ENCODE results near the gene ANKRD22.

DNA sequence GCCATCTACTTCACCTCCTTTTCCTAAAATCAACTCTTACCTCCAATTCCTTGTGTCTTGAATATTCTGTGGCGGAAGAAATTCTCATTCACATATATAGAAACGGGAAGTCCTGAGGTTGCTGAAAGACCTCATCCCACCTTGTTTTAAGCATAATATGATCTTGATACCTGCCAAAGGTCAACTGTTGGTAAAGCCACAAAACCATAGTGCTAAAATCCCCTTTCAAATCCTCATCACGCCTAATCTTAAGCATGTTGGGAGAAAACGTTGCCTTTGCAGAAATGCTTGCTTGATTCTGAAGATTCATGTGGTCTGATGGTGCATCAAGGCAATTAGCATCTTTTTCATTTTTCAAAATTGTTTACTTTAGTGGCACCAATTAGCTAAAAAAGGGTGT, 8.5 kb downstream of the ANKRD22 start:
- TF ChIP-seq, protein P1, sequence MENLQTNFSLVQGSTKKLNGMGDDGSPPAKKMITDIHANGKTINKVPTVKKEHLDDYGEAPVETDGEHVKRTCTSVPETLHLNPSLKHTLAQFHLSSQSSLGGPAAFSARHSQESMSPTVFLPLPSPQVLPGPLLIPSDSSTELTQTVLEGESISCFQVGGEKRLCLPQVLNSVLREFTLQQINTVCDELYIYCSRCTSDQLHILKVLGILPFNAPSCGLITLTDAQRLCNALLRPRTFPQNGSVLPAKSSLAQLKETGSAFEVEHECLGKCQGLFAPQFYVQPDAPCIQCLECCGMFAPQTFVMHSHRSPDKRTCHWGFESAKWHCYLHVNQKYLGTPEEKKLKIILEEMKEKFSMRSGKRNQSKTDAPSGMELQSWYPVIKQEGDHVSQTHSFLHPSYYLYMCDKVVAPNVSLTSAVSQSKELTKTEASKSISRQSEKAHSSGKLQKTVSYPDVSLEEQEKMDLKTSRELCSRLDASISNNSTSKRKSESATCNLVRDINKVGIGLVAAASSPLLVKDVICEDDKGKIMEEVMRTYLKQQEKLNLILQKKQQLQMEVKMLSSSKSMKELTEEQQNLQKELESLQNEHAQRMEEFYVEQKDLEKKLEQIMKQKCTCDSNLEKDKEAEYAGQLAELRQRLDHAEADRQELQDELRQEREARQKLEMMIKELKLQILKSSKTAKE (IDR thresholded peaks at IDR 0.05; ENCODE audit: low read depth, poor library complexity, severe bottlenecking), result no peak
- TF ChIP-seq TBL1XR1 (IDR thresholded peaks at IDR 0.05; ENCODE audit: low read depth, low read length) (no peak), TAF1 (IDR thresholded peaks at IDR 0.05; ENCODE audit: borderline replicate concordance, low read depth, low read length) (no peak), NRF1 (conservative IDR thresholded peaks at IDR 0.05; ENCODE audit: low read depth, low read length) (no peak), EZH2 (IDR thresholded peaks at IDR 0.05; ENCODE audit: borderline replicate concordance, control insufficient read depth, low read depth, low read length) (no peak), ZNF274 (IDR thresholded peaks at IDR 0.05; ENCODE audit: insufficient read depth, insufficient read length) (no peak), SIN3A (IDR thresholded peaks at IDR 0.05; ENCODE audit: low read depth, low read length) (no peak), MYC (IDR thresholded peaks at IDR 0.05; ENCODE audit: insufficient read depth, insufficient read length, insufficient replicate concordance, low read length, severe bottlenecking) (no peak), CHD2 (IDR thresholded peaks at IDR 0.05; ENCODE audit: borderline replicate concordance, low read depth, low read length) (no peak), CHD1 (IDR thresholded peaks at IDR 0.05; ENCODE audit: low read depth, low read length) (no peak), NBN (IDR thresholded peaks at IDR 0.05) (no peak), MXI1 (IDR thresholded peaks at IDR 0.05; ENCODE audit: low read depth, low read length) (no peak)
- TF ChIP-seq, protein P2, sequence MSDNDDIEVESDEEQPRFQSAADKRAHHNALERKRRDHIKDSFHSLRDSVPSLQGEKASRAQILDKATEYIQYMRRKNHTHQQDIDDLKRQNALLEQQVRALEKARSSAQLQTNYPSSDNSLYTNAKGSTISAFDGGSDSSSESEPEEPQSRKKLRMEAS (IDR thresholded peaks at IDR 0.05; ENCODE audit: low read depth, low read length), result no peak
- TF ChIP-seq, protein P3, sequence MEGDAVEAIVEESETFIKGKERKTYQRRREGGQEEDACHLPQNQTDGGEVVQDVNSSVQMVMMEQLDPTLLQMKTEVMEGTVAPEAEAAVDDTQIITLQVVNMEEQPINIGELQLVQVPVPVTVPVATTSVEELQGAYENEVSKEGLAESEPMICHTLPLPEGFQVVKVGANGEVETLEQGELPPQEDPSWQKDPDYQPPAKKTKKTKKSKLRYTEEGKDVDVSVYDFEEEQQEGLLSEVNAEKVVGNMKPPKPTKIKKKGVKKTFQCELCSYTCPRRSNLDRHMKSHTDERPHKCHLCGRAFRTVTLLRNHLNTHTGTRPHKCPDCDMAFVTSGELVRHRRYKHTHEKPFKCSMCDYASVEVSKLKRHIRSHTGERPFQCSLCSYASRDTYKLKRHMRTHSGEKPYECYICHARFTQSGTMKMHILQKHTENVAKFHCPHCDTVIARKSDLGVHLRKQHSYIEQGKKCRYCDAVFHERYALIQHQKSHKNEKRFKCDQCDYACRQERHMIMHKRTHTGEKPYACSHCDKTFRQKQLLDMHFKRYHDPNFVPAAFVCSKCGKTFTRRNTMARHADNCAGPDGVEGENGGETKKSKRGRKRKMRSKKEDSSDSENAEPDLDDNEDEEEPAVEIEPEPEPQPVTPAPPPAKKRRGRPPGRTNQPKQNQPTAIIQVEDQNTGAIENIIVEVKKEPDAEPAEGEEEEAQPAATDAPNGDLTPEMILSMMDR (IDR thresholded peaks at IDR 0.05 in 2 of 3, conservative IDR thresholded peaks at IDR 0.05 in 1 of 3; ENCODE audit: control insufficient read depth in 2 of 3, extremely low read depth in 1 of 3, insufficient read depth in 1 of 3, low read depth in 3 of 3, low read length in 3 of 3), result no peak

All from GM12878 (cell line).